Fibroblast of skin of right biceps (primary cell): ENCODE measurements around the gene ZMIZ2.
"Not testable (repeated sequence)": the region's sequence is repeated elsewhere in the genome, so short reads cannot be mapped to it uniquely, and the experiment has no call there.

Source experiments
- DNase-seq: peaks from one replicate; pipeline ENCODE4 v3.0.0-alpha.2; 2013

Gene ZMIZ2

GRCh38 chr7:44759246-44759645 lies 10.6 kb downstream of the ZMIZ2 start:
- DNase-seq: no peak

DNA sequence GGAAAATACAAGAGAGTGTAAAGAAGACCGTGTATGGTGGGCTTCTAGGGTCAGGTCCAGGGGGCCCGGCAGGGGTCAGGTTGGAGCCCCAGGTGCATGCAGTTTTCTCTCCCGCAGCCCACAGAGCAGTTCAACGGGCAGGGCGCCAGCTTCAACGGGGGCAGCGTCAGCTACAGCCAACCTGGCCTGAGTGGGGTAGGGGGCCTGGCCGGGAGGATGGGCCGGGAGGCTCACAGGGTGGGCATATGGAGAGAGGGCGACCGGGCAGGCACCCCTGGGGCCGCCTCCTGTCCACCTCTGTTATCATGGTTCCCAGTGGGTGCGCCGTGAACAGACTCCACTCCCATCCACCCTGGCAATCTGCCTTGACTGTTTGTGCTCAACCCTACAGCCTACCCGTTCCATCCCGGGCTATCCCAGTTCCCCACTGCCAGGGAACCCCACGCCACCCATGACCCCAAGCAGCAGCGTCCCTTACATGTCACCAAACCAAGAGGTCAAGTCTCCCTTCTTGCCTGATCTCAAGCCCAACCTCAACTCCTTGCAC lies 11.5 kb downstream of the ZMIZ2 start:
- DNase-seq: no peak

DNA sequence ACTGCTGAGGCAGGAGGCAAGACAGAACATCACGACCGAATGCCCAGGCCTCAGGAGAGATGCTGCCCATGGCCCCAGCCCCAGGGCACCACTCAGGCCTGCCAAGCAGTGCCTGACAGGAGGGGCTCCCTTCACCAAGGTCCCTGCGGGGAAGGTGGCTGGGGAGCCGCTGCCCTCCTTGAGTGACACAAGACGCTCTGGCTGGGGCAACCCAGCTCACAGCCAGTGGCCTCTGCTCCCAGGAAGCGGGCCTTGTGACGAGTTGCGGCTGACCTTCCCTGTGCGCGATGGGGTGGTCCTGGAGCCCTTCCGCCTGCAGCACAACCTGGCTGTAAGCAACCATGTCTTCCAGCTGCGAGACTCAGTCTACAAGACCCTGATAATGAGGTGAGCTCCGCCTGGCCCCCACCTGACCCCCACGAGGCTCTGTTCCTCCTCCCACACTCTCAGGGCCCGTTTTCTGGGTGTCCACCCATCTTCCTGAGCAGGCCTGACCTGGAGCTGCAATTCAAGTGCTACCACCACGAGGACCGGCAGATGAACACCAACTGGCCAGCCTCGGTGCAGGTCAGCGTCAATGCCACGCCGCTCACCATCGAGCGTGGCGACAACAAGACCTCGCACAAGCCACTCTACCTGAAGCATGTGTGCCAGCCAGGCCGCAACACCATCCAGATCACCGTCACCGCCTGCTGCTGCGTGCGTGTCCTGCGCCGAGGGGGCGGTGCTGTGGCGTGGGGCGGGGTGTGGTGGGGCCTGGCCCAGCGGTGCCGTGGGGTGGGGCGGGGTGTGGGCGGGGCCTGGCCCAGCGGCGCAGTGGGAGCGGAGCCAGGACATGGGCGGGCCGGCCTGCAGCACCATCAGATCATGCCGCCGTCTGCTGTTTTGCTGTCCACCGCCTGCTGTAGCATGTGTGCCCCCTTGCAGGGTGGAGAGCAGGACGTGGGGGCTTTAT lies 12.8 kb downstream of the ZMIZ2 start:
- peak; percentile 16 for DNase-seq

DNA sequence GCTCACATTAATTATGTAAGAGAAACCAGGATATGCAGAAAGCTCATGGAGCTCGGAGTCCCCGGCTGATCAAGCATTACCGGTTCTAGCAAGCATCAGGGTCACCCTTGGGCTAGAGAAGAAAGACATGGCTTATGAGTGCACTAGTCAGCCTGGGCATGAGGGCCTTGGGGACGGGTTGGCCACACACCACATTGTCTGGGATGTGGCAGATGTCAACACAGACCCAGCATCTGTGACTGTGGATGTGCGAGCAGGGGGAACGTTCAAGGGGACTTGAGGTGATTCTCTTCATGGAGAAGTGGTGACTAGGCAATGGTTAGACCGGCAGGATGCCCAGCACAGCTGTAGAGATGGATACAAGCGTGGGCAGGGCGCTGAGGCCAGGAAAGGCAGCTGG lies 13.7 kb downstream of the ZMIZ2 start:
- no peak for DNase-seq

GRCh38 chr7:44762726-44763522 lies 14.3 kb downstream of the ZMIZ2 start:
- DNase-seq: no peak

DNA sequence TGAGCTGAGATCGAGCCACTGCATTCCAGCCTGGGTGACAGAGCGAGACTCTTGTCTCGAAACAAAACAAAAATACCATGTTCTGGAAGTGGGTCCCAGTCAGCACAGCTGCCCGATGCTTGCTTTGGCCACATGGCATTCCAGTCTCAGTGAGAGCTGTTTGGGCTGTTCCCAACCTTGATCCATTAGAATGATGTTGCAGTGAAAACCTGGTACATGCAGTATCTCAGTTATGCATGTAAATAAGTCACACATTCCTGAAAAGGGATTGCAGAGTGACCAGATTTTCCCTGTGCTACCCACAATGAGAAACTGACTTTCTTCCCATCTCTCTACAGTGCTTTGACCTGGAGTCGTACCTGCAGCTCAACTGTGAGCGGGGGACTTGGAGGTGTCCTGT lies 15.4 kb downstream of the ZMIZ2 start:
- DNase-seq: no peak

DNA sequence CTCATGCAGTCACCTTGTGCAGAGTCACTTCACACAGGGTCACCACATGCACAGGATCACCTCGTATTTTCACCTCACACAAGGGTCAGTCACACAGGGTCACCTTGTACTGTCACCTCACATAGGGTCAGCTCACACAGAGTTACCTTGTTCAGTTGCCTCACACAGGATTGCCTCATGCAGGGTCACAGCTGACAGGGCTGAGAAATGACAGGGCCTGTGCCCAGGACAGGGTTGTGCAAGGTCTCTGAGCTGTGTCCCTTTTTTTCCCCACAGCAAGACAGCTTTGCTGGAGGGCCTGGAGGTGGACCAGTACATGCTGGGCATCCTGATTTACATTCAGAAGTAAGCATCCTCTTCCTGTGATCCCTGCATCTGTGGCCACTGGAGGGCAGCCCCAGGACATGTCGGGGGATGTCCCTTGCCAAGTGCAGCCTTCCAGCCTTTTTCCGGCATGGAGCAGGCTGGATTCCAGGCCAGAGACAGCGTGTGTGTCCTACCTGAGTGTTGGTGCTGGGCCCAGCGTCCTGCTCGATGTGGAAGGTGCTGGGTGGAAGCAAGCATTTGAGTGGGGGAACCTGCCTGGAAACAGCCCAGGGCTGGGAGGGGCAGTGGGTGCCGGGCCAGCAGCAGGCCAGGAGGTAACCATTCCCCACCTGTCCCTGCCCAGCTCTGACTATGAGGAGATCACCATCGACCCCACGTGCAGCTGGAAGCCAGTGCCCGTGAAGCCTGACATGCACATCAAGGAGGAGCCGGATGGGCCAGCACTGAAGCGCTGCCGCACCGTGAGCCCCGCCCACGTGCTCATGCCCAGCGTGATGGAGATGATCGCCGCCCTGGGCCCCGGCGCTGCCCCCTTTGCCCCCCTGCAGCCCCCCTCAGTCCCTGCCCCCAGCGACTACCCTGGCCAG lies 16.3 kb downstream of the ZMIZ2 start:
- DNase-seq: no peak

GRCh38 chr7:44765579-44766415 lies 17.1 kb downstream of the ZMIZ2 start:
- no peak for DNase-seq

- no peak for DNase-seq
Measured at GRCh38 chr7:44766416-44766801, 17.8 kb downstream of the ZMIZ2 start.

DNA sequence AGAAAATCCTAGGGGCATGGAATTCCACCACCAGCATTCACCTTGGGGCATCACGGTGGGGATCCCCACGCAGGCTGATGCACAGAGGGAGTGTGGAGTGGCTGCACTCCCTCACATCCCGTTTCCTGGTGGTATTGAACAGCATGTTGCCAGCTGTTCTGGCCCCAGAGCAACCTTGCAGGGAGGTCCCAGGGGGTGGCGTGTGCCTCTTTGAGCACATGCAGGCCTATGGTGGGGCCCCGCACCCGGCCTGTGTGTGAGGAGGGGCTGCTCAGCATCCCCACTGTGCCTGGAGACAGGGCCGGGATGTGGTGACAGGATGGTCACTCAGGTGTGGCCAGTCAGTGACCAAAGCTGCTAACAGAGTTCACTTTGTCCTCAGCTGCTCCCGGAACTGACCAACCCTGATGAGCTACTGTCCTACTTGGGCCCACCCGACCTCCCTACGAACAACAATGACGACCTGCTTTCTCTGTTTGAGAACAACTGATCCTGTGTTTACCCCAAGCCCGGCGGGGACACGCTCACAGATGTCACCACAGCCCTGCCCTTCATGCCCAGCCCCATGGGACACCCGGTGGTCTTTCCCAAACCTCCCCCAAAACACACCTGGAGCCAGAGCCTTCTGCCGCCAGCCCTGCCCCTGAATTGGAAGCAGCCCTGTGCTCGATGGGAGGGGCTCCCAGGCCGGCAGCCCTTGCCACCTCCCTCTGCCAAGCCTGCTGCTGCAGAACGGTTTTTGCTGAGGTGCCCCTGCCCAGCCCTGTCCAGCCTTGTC lies 18.7 kb downstream of the ZMIZ2 start:
- DNase-seq: no peak

DNA sequence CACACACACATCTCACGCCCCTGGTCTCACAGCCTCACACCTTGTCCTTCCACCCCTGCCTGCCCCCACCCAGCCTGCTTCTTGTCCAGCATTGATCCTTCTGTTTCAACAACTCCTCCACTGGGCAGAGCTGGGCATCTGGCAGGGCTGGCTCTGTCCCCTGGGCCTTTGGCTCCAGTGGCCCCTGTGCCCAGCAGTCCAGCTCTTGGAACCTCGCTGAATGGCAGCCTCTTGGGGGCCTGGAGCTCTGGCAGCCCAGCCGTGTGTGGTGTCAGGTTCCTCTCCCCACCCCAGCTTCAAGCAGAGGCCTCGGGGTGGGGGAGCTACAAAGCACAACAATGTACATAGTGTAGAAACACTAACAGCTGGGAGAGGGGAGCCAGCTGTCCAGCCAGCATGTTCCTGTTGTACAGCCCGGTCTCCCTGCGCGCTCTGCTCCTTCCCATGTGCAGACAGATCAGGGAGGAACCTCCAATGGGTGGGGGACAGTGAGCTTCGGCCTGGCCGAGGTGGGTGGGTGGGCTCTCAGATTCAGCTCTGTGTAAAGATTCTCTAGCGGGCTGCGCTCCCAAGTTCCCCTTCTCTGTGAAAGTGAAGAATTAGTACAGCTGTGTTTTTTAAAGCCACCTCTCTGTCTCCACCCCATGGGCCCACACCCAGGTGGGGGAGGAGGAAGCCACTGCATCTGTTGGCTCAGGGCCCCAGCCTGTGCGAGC lies 19.4 kb downstream of the ZMIZ2 start:
- peak; percentile 42 for DNase-seq

DNA sequence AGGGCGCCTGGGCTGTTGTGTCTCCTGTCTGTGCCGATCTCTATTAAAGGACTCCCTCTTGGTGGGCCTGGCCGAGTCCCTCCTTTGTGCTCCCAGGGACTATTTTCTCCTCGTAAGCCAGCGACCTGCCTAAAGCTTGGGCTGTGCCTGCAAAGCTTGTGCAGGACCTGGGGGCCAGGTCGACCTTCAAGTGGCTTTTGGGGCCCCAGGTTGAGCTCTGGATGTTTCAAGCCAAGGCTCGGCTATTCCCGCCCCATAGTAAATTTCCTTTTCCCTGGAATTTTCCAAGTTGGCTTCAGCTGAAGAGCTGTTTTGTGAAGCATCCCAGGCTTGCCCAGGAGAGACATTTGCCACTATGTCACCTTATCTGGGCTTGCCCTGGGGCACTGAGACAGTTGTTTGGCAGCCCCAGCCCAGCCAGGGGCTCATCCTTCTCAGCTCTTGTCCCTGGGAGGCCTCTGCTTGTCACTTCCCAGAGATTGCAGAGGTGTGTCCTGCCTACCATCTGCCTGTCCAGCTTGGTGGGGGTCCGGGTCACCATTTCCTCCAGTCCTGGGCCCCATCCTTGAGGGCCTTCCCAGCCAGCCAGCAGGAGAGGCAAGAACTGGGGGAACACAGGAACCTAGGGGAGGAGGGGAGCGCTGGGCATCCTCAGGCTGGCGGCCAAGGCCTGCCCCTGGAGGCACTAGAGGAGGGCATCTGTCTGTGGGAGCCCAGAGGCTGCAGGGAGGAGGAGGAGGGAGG lies 20.2 kb downstream of the ZMIZ2 start:
- no peak for DNase-seq

DNA sequence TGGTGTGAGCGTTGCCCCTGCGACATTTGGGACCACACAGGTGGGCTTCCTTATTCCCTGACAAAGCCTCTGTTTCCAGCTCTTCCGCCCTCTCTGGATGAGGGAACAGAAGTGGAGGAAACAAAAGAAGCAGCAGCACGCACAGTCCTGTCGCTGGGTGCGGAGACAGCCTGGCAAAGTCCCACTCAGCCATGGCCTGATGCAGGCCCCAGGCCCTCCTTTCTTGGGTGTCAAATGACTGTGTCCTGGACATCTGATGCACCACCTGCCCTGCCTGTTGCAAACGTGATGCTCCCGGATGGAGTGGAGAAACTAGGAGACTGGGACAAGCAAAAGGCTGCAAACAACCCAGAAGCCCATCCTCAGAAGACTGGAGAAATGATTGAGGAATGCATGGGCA lies 20.7 kb downstream of the ZMIZ2 start:
- DNase-seq: no peak

GRCh38 chr7:44769776-44770294 lies 21.2 kb downstream of the ZMIZ2 start:
- peak; percentile 70 for DNase-seq

DNA sequence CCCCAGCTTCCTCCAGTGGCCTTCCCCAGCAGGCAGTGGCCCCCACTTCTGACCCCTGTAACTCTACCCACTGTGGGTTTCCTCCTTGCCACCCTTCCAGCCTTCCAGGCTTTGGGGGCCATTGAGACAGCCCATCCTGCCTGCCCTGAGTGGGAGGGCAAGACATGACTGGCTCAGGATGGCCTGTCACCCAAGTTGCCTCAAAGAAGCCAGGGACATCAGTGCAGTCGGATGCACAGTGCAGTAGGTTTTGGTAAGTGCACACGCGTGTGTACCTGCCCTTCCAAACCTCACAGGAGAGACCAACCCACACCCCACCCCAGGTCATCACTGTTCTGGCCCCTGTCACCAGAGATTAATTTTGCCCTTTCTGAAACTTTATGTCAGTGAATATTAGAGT lies 22.7 kb downstream of the ZMIZ2 start:
- no peak for DNase-seq

DNA sequence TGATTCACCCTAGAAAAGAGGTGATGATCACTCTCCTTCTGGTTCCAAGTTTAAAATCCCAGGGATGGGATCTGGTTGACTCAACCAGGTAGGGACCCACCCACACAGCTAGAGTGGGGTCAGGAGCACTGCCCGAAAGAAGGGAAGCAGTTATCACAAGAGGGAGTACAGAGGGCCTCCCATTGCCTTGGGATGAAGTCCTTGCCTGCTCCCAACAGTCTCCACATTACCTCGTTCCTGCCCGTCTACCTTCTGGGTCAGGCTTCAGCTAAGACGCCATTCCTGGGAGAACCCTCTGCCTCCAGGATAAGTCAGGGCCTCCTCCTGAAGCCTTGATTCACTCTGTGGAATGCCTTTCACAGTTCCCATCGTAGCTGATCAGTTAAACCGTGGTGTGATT lies 23.8 kb downstream of the ZMIZ2 start:
- no peak for DNase-seq

DNA sequence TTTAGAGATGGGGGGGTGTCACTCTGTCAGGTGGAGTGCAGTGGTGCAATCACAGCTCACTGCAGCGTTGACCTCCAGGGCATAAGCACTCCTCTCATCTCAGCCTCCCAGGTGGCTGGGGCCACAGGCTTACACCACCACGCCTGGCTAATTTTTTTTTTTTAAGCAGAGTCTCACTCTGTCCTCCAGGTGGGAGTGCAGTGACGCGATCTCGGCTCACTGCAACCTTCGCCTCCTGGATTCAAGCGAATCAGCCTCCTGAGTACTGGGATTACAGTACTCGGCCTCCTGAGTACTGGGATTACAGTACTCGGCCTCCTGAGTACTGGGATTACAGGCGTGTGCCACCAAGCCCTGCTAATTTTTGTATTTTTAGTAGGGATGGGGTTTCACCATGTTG lies 24.2 kb downstream of the ZMIZ2 start:
- DNase-seq: no peak

- not testable (repeated sequence) for DNase-seq
Measured at GRCh38 chr7:44774486-44774885, 25.8 kb downstream of the ZMIZ2 start.
